COLO668 (cell line): ENCODE results near the gene LCN2.
A peak's percentile ranks its signal among the peaks of the same experiment; 100 is the strongest.

Experiments used
- DNase-seq: peaks from one replicate; lab custom pipeline; 2025; ENCODE audit not compliant: unreplicated experiment; lab: John Stamatoyannopoulos, UW

Gene LCN2

GRCh38 chr9:128190516-128191405 lies 41.5 kb downstream of the LCN2 start:
- DNase-seq, result peak; percentile 22

- peak; percentile 86 for DNase-seq
Measured at GRCh38 chr9:128191406-128192046, 42.3 kb downstream of the LCN2 start, which contains the start of gene CIZ1. CIZ1 (minus strand) TSS chr9:128191572; CDS start chr9:128190857, 715 bp downstream.

GRCh38 chr9:128192601-128193371 lies 43.5 kb downstream of the LCN2 start:
- DNase-seq, result peak; percentile 93

DNA sequence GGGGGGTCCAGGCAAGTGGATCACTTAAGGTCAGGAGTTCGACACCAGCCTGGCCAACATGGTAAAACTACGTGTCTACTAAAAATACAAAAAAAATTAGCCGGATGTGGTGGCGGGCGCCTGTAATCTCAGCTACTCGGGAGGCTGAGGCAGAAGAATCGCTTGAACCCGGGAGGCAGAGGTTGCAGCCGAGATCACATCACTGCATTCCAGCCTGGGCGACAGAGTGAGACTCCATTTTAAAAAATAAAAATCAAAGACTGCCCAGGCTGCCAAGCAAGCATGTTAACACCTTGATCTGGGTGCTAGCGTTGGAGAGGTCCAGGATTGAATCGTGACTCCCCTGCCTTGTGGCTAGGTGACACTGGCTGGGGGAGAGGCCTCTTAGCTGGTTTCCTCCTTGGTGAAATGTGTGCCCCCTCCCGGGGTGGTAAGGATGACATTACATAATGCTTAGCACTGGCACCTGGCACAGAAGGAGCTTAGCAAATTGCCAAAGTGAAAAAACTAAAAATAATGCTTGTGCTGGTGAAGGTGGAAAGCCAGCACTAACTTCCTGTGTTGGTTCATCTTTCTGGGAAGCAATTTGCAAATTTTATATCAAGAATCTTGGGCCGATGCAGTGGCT lies 44.3 kb downstream of the LCN2 start:
- DNase-seq, result no peak

- DNase-seq, result no peak
Measured at GRCh38 chr9:128201441-128202369, 52.5 kb downstream of the LCN2 start.

DNA sequence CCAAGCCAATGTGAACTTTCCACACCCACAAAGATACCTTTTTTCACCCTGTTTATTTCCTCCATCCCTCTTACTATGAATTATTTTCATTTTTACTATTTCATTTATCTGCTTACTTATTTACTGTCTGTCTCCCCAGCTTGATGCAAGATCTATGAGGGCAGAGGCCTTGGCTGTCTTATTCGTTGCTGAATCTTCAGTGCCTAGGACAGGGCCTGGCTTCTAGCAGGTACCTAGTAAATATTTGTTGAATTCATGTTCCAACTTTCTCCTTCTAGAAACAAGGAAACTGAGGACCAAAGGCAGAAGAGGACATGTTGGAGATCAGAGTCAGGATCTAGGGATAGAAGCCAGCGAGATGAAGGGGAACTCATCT lies 53.4 kb downstream of the LCN2 start:
- no peak for DNase-seq
